ENCODE measurements around the gene CD63.

DNA sequence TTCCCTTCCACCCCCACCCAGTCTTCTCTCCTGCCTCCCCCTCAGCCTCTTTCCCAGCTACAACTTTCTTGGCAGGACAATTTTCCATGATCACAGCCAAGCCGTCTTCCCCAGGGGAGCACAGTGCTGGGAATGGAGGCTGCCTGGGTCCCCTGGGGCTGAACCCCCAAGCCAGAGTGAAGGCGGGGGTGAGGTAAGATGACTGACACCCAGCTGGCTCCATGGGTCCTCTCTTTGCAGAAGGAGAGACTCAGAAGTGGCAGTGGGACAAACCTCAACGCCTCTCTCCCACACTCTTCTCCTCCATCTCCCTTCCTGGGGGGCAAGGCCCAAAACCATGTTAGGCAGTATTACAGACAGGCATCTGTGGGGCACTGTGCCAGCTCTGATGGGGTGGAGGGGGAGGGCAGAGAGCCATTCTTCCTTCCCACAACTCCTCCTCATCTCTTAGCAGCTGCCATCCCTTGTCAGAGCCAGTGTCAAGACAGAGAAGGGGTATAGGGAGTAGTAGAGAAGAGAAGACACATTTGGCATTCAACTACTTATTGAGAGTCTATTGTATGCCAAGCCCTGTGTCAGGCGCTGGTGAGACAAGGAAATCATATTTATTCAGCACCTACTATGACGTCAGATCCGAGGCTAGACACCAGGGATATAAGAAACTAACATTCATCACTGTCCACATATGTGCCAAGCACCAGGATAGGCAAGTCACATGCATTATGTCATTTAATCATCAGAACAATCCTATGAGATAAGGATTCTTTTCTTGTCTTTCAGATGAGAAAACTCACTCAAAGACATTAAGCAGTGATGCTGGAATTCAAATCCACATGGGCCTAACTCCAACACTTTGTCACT is 24.7 kb downstream of the CD63 start:
- TF ChIP-seq, protein P1, sequence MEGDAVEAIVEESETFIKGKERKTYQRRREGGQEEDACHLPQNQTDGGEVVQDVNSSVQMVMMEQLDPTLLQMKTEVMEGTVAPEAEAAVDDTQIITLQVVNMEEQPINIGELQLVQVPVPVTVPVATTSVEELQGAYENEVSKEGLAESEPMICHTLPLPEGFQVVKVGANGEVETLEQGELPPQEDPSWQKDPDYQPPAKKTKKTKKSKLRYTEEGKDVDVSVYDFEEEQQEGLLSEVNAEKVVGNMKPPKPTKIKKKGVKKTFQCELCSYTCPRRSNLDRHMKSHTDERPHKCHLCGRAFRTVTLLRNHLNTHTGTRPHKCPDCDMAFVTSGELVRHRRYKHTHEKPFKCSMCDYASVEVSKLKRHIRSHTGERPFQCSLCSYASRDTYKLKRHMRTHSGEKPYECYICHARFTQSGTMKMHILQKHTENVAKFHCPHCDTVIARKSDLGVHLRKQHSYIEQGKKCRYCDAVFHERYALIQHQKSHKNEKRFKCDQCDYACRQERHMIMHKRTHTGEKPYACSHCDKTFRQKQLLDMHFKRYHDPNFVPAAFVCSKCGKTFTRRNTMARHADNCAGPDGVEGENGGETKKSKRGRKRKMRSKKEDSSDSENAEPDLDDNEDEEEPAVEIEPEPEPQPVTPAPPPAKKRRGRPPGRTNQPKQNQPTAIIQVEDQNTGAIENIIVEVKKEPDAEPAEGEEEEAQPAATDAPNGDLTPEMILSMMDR (IDR thresholded peaks at IDR 0.05) = no peak
- TF ChIP-seq, protein P2, sequence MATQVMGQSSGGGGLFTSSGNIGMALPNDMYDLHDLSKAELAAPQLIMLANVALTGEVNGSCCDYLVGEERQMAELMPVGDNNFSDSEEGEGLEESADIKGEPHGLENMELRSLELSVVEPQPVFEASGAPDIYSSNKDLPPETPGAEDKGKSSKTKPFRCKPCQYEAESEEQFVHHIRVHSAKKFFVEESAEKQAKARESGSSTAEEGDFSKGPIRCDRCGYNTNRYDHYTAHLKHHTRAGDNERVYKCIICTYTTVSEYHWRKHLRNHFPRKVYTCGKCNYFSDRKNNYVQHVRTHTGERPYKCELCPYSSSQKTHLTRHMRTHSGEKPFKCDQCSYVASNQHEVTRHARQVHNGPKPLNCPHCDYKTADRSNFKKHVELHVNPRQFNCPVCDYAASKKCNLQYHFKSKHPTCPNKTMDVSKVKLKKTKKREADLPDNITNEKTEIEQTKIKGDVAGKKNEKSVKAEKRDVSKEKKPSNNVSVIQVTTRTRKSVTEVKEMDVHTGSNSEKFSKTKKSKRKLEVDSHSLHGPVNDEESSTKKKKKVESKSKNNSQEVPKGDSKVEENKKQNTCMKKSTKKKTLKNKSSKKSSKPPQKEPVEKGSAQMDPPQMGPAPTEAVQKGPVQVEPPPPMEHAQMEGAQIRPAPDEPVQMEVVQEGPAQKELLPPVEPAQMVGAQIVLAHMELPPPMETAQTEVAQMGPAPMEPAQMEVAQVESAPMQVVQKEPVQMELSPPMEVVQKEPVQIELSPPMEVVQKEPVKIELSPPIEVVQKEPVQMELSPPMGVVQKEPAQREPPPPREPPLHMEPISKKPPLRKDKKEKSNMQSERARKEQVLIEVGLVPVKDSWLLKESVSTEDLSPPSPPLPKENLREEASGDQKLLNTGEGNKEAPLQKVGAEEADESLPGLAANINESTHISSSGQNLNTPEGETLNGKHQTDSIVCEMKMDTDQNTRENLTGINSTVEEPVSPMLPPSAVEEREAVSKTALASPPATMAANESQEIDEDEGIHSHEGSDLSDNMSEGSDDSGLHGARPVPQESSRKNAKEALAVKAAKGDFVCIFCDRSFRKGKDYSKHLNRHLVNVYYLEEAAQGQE (IDR thresholded peaks at IDR 0.05; ENCODE audit: insufficient read depth in 1 of 2, low read depth in 2 of 2, low read length in 1 of 2) = no peak
- TF ChIP-seq TCF7L2 (IDR thresholded peaks at IDR 0.05; ENCODE audit: low read depth, low read length) (no peak), POLR2AphosphoS5 (IDR thresholded peaks at IDR 0.05; ENCODE audit: low read depth, low read length) (no peak), SIN3A (IDR thresholded peaks at IDR 0.05; ENCODE audit: borderline replicate concordance, insufficient read depth, low read depth, low read length) (no peak)
